Mesenchymal stem cell (in vitro differentiated cells and primary cell): ENCODE results near the gene CA7.

ENCODE experiments used
- DNase-seq: peaks from one replicate; pipeline ENCODE4 v3.0.0-alpha.2; 2013
- H2AFZ ChIP-seq: one replicate; pipeline ENCODE4 v1.6.1; 2013; ENCODE audit warnings: low read depth, mild to moderate bottlenecking, control low read depth, inconsistent platforms, low read length, moderate library complexity
- H2AK5ac ChIP-seq: 2 replicates; pipeline ENCODE4 v1.6.1; 2013; ENCODE audit warnings: low read length, moderate library complexity, mild to moderate bottlenecking, inconsistent platforms; ENCODE audit not compliant: severe bottlenecking
- H2BK120ac ChIP-seq: one replicate; pipeline ENCODE4 v1.6.1; 2013; ENCODE audit warnings: low read depth, mild to moderate bottlenecking, inconsistent platforms, low read length, moderate library complexity
- H2BK12ac ChIP-seq, 2 experiments: one replicate each; pipeline ENCODE4 v1.6.1; 2013; ENCODE audit warnings: inconsistent platforms in 2 of 2, low read length in 2 of 2, mild to moderate bottlenecking in 2 of 2, moderate library complexity in 2 of 2, control low read depth in 1 of 2
- H2BK15ac ChIP-seq: one replicate; pipeline ENCODE4 v1.6.1; 2013; ENCODE audit warnings: mild to moderate bottlenecking, low read depth, inconsistent platforms; ENCODE audit not compliant: poor library complexity, severe bottlenecking
- H2BK5ac ChIP-seq: 2 replicates; pipeline ENCODE4 v1.6.1; 2013; ENCODE audit warnings: low read depth, mild to moderate bottlenecking, low read length, control low read depth, inconsistent platforms; ENCODE audit not compliant: poor library complexity, severe bottlenecking
- H3K14ac ChIP-seq, 2 experiments: one replicate each; pipeline ENCODE4 v1.6.1; 2013; ENCODE audit warnings: inconsistent platforms in 2 of 2, low read length in 2 of 2, control low read depth in 1 of 2, mild to moderate bottlenecking in 1 of 2, moderate library complexity in 1 of 2
- H3K18ac ChIP-seq, 2 experiments: one replicate each; pipeline ENCODE4 v1.6.1; 2013; ENCODE audit warnings: inconsistent platforms in 2 of 2, low read length in 2 of 2, control low read depth in 1 of 2, low read depth in 1 of 2, mild to moderate bottlenecking in 1 of 2
- H3K23ac ChIP-seq, 2 experiments: one replicate each; pipeline ENCODE4 v1.6.1; 2013; ENCODE audit warnings: inconsistent platforms in 2 of 2, low read length in 2 of 2, mild to moderate bottlenecking in 2 of 2, moderate library complexity in 2 of 2, control low read depth in 1 of 2
- H3K27ac ChIP-seq: 2 replicates; pipeline ENCODE4 v1.5.1; 2013; ENCODE audit warnings: mild to moderate bottlenecking, moderate library complexity, low read length, control low read depth, inconsistent platforms; ENCODE audit not compliant: poor library complexity, severe bottlenecking
- H3K27me3 ChIP-seq, 2 experiments: 2 replicates each; pipeline versions ENCODE4 v1.6.1 to v1.7.0; 2013; ENCODE audit warnings: low read length in 2 of 2, mild to moderate bottlenecking in 2 of 2, moderate library complexity in 2 of 2, control low read depth in 1 of 2, inconsistent platforms in 1 of 2; ENCODE audit not compliant: control insufficient read depth in 1 of 2, insufficient read depth in 1 of 2
- H3K36me3 ChIP-seq, 2 experiments: 2 replicates each; pipeline versions ENCODE4 v1.6.1 to v1.7.0; 2013; ENCODE audit warnings: low read length in 2 of 2, control low read depth in 1 of 2, inconsistent platforms in 1 of 2, low read depth in 1 of 2, mild to moderate bottlenecking in 1 of 2; ENCODE audit not compliant: insufficient read depth in 2 of 2, control insufficient read depth in 1 of 2
- H3K4ac ChIP-seq, 2 experiments: one replicate each; pipeline ENCODE4 v1.6.1; 2013; ENCODE audit warnings: inconsistent platforms in 2 of 2, low read length in 2 of 2, mild to moderate bottlenecking in 2 of 2, moderate library complexity in 2 of 2, control low read depth in 1 of 2, low read depth in 1 of 2
- H3K4me1 ChIP-seq: 2 replicates; pipeline ENCODE4 v1.6.1; 2013; ENCODE audit warnings: low read depth, low read length, control low read depth; ENCODE audit not compliant: control insufficient read depth, insufficient read depth
- H3K4me2 ChIP-seq: 2 replicates; pipeline ENCODE4 v1.6.1; 2013; ENCODE audit warnings: low read length, mild to moderate bottlenecking, inconsistent platforms; ENCODE audit not compliant: poor library complexity, severe bottlenecking
- H3K4me3 ChIP-seq, 2 experiments: 2 replicates each; pipeline versions ENCODE4 v1.5.1 to v1.7.0; 2013; ENCODE audit warnings: low read length in 2 of 2, mild to moderate bottlenecking in 2 of 2, control low read depth in 1 of 2, low read depth in 1 of 2; ENCODE audit not compliant: insufficient read depth in 1 of 2
- H3K79me1 ChIP-seq: replicated peaks from 2 replicates; pipeline ENCODE4 v1.6.1; 2013; ENCODE audit warnings: mild to moderate bottlenecking, control low read depth, low read length, inconsistent platforms; ENCODE audit not compliant: poor library complexity, severe bottlenecking
- H3K9ac ChIP-seq: 2 replicates; pipeline ENCODE4 v1.7.0; 2013; ENCODE audit warnings: mild to moderate bottlenecking, low read length, moderate library complexity
- H3K9me3 ChIP-seq: 2 replicates; pipeline ENCODE4 v1.7.0; 2013; ENCODE audit warnings: mild to moderate bottlenecking, low read length; ENCODE audit not compliant: control insufficient read depth
- H4K8ac ChIP-seq: one replicate; pipeline ENCODE4 v1.6.1; 2013; ENCODE audit warnings: inconsistent platforms, mild to moderate bottlenecking, low read length, moderate library complexity
- H4K91ac ChIP-seq: one replicate; pipeline ENCODE4 v1.6.1; 2013; ENCODE audit warnings: mild to moderate bottlenecking, low read length, inconsistent platforms
- WGBS: methylation state at CpG from one replicate; pipeline ENCODE4 v1.1.7; 2013; ENCODE audit warnings: mixed read lengths; 5-methylcytosine and 5-hydroxymethylcytosine counted together

The CA7 gene

GRCh38 chr16:66802159-66802558 is 42.1 kb upstream of the CA7 start:
- H3K18ac ChIP-seq, result no peak overlapping the region
- H4K91ac ChIP-seq, result no peak overlapping the region
- no peak overlapping the region for H2BK12ac ChIP-seq
- no peak overlapping the region for H3K4me2 ChIP-seq
- H3K79me1 ChIP-seq, result no peaks in the 10 kb centered on the region
- no peak overlapping the region for H2BK120ac ChIP-seq
- H2BK15ac ChIP-seq, result no peak overlapping the region
- no peak overlapping the region for H3K9ac ChIP-seq
- H3K27me3 ChIP-seq, result no peaks in the 10 kb centered on the region
- H3K9me3 ChIP-seq, result no peaks in the 10 kb centered on the region
- no peak overlapping the region for H3K27ac ChIP-seq
- no peak overlapping the region for H3K14ac ChIP-seq
- H3K23ac ChIP-seq, result no peak overlapping the region
- WGBS, result 98% methylated on average over 4 of the region's 5 CpGs
- no peak overlapping the region for H3K4ac ChIP-seq
- no peak overlapping the region for H3K4me3 ChIP-seq
- H2AFZ ChIP-seq, result no peak overlapping the region
- peaks cover 27 to 64% of the 10 kb centered on the region in 2 experiments for H3K36me3 ChIP-seq
- no peak for DNase-seq
- H2BK5ac ChIP-seq, result no peak overlapping the region
- H2AK5ac ChIP-seq, result no peak overlapping the region
- no peak overlapping the region for H4K8ac ChIP-seq
- H3K4me1 ChIP-seq, result no peaks in the 10 kb centered on the region

GRCh38 chr16:66809765-66810164 is 34.4 kb upstream of the CA7 start:
- no peak overlapping the region for H3K4me2 ChIP-seq
- peaks cover 34 to 92% of the 10 kb centered on the region in 2 experiments for H3K36me3 ChIP-seq
- no peak overlapping the region for H4K91ac ChIP-seq
- WGBS, result 99% methylated on average over 3 of the region's 4 CpGs
- no peaks in the 10 kb centered on the region for H3K4me1 ChIP-seq
- H2BK5ac ChIP-seq, result no peak overlapping the region
- no peak overlapping the region for H3K14ac ChIP-seq
- no peak for DNase-seq
- H2BK12ac ChIP-seq, result no peak overlapping the region
- no peak overlapping the region for H3K27ac ChIP-seq
- no peaks in the 10 kb centered on the region for H3K27me3 ChIP-seq
- H3K4ac ChIP-seq, result no peak overlapping the region
- no peak overlapping the region for H3K23ac ChIP-seq
- H2BK15ac ChIP-seq, result no peak overlapping the region
- H2AK5ac ChIP-seq, result no peak overlapping the region
- H2BK120ac ChIP-seq, result no peak overlapping the region
- no peak overlapping the region for H3K9ac ChIP-seq
- H3K79me1 ChIP-seq, result peaks cover 5% of the 10 kb centered on the region
- H3K18ac ChIP-seq, result no peak overlapping the region
- no peaks in the 10 kb centered on the region for H3K9me3 ChIP-seq
- no peak overlapping the region for H3K4me3 ChIP-seq
- no peak overlapping the region for H2AFZ ChIP-seq
- no peak overlapping the region for H4K8ac ChIP-seq

- Histone ChIP-seq H3K14ac (no peak overlapping the region), H2BK120ac (no peak overlapping the region), H3K18ac (no peak overlapping the region), H3K4ac (no peak overlapping the region), H3K4me3 (no peak overlapping the region), H3K79me1 (peaks cover 6% of the 10 kb centered on the region), H2BK15ac (no peak overlapping the region), H3K23ac (no peak overlapping the region), H2AK5ac (no peak overlapping the region), H3K4me2 (no peak overlapping the region), H2BK5ac (no peak overlapping the region), H2AFZ (no peak overlapping the region), H3K27ac (no peak overlapping the region), H4K91ac (no peak overlapping the region), H3K9me3 (no peaks in the 10 kb centered on the region), H2BK12ac (no peak overlapping the region), H3K36me3 (peaks cover 35 to 92% of the 10 kb centered on the region in 2 experiments), H3K9ac (no peak overlapping the region), H3K4me1 (no peaks in the 10 kb centered on the region), H4K8ac (no peak overlapping the region), H3K27me3 (no peaks in the 10 kb centered on the region)
- 100% methylated on average over 3 of the region's 4 CpGs for WGBS
- no peak for DNase-seq
Measured at GRCh38 chr16:66810391-66810790, 33.8 kb upstream of the CA7 start.

- Histone ChIP-seq H3K23ac (no peak overlapping the region), H2BK15ac (no peak overlapping the region), H3K14ac (no peak overlapping the region), H3K27ac (no peak overlapping the region), H3K4ac (no peak overlapping the region), H3K4me3 (no peak overlapping the region), H3K79me1 (peaks cover 6% of the 10 kb centered on the region), H3K36me3 (peaks cover 38 to 92% of the 10 kb centered on the region in 2 experiments), H3K9me3 (no peaks in the 10 kb centered on the region), H2AK5ac (no peak overlapping the region), H2AFZ (no peak overlapping the region), H3K27me3 (no peaks in the 10 kb centered on the region), H2BK120ac (no peak overlapping the region), H4K91ac (no peak overlapping the region), H2BK12ac (no peak overlapping the region), H3K4me1 (no peaks in the 10 kb centered on the region), H3K18ac (no peak overlapping the region), H3K9ac (no peak overlapping the region), H4K8ac (no peak overlapping the region), H3K4me2 (no peak overlapping the region), H2BK5ac (no peak overlapping the region)
- DNase-seq, result no peak
- 100% methylated on average over 7 of the region's 7 CpGs for WGBS
Measured at GRCh38 chr16:66811043-66811442, 33.2 kb upstream of the CA7 start.
